Anterior cingulate cortex (tissue), 58 donors: ENCODE data around the gene FBXO5.
"Not testable (repeated sequence)": the region's sequence is repeated elsewhere in the genome, so short reads cannot be mapped to it uniquely, and the experiment has no call there.

Experiments used
- DNase-seq, 58 donors: peaks; one replicate each; lab custom pipeline; 2025; lab: John Stamatoyannopoulos, UW

FBXO5 gene

DNA sequence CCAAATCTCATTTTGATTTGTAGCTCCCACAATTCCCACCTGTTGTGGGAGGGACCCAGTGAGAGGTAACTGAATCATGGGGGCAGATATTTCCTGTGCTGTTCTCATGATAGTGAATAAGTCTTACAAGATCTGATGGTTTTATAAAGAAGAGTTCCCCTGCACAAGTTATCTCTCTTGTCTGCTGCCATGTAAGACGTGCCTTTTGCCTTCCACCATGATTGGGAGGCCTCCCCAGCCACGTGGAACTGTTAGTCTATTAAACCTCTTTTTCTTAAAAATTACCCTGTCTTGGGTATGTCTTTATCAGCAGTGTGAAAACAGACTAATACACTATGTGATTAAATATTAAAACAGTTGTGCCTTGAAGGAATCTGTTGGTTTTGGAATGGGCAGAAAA, 16.7 kb upstream of the FBXO5 start:
- not testable (repeated sequence) for DNase-seq

GRCh38 chr6:152993847-152994246, 11.0 kb upstream of the FBXO5 start:
- no peak for DNase-seq

DNA sequence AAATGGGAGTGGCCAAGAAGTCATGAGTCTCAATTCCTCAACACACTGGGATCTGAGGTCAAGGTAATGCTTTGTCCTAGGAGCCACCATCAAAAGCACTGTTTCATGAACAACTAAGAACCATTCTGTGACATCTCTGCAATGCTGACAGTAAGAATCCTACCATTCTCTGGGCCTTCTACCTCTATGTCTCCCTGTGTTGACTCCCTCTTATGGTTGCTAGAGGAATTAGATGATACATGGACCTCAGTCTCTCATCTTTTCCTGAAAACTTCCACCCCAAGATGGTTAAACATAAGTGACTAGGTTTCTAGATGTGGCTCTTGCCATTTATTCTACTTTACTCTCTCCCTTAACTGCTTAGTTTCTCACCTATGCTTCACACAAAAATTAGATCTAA, 10.6 kb upstream of the FBXO5 start:
- no peak for DNase-seq

GRCh38 chr6:152986978-152987377, 4.1 kb upstream of the FBXO5 start:
- DNase-seq, result no peak

DNA sequence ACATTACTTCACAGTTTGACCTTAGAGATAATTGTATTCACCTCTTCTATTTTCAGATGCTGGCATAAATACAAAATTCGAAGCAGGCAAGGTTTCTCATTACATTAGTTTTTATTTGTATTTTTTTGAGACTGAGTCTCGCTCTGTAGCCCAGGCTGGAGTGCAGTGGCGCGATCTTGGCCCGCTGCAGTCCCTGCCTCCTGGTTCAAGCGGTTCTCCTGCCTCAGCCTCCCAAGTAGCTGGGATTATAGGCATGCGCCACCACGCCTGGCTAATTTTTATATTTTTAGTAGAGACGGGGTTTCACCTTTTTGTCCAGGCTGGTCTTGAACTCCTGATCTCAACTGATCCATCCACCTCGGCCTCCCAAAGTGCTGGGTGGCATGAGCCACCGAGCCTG, 2.5 kb upstream of the FBXO5 start:
- not testable (repeated sequence) for DNase-seq

DNA sequence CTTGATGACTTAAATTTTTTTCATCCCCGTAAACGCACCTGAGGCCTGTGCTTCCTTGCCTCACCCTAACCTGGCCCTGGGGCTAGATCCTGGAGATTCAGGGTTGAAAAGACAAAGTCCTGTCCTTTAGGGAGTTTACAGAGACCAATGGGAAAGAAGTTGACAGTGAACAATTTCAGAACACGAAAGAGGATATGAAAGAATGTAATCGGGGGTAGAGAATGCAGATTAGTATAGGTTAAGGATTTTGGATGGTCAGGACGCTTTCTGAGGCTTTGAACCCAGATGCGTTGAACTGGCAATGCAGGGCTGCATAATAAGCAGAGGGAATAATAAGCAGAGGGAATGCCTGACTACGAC, 1.7 kb upstream of the FBXO5 start:
- no peak for DNase-seq

DNA sequence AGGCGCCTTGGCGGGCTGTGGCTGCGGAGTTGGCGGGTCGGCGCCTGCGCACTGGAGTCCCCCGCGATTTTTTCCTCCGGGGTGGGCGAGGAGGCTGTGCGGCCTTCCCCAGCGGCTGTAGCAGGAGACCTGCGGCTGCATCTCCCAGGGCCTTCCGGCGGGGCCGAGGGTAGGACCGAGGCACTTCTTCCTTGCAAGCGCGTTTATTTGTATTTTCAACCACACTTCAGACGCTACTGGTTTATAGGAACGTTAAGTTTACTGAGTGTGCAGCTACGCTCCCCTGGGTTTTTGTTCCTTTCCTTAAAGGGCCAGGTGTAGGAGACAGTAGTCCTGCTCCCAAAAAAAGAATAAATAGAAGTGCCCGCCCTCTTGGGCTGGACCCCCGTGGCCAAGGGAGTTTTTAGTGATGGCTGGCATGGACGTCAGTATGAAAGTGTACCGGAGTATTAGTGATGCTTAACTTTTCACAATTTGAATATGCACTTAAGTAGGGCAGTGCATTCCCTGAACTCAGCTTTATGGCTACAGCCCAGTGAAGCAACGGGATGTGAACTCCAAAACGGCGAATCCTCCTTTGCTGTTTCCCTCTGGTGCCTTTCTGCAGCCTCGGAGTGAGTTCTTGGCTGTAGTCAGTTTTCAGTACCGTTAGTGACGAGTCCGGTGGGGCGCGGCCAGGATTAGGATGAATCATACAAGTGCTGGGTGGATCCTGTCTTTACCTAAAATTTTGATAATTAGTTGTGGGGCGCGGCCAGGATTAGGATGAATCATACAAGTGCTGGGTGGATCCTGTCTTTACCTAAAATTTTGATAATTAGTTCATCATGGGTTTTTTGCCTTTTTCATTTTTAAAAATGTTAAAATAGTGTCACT, 1.0 kb upstream of the FBXO5 start:
- peak in 51 of 58 donors; percentile 9 to 95 (median 61) for DNase-seq

GRCh38 chr6:152981989-152982903, 595 bp downstream of the FBXO5 start:
- peak in 4 of 58 donors; percentile 1 to 53 (median 16) for DNase-seq

GRCh38 chr6:152981219-152981618, 1.6 kb downstream of the FBXO5 start:
- no peak for DNase-seq

GRCh38 chr6:152980656-152981055, 2.2 kb downstream of the FBXO5 start:
- DNase-seq, result no peak

GRCh38 chr6:152979116-152979515, 3.7 kb downstream of the FBXO5 start:
- no peak for DNase-seq

DNA sequence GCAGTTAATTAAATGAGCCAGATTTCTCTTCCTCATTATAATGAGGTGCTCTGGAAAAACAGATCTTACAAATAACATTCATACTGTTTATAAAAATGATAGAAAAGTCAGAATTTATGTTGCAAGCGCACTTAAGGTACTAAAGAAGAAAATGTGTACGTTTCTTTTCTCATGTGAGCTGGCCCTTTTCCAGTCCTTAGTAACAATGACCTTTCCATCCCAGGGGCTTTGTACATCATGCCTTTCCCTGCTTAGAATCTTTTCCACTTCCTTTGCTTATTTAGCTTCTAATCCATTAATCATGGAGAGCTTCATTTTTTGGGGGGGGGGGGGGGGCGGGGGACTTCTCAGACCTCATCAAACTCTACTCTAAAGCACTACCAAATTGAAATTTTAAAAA, 4.8 kb downstream of the FBXO5 start:
- DNase-seq, result no peak

GRCh38 chr6:152977556-152977955, 5.3 kb downstream of the FBXO5 start:
- DNase-seq, result no peak

- no peak for DNase-seq
Observed at GRCh38 chr6:152976749-152977148, 6.1 kb downstream of the FBXO5 start.

- DNase-seq, result no peak
Observed at GRCh38 chr6:152975204-152975915, 7.5 kb downstream of the FBXO5 start.

DNA sequence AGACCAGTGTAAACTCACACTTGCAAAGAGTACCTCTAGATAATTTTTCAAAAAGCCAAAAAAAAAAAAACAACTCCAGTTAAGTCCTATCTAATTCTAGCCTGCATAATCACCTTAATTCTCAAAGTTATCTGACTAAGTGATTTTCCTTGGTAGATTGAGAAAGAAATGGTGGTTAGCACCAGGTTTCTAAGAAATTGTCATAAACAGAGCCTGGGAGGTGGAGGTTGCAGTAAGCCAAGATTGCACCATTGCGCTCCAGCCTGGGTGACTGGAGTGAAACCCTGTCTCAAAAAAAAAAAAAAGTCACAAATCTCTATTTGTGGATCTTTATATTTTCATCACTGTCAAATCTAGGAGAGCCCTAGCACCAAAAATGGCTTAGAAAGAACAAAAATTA, 8.9 kb downstream of the FBXO5 start:
- DNase-seq, result no peak

GRCh38 chr6:152969688-152970418, 13.0 kb downstream of the FBXO5 start:
- DNase-seq, result no peak

DNA sequence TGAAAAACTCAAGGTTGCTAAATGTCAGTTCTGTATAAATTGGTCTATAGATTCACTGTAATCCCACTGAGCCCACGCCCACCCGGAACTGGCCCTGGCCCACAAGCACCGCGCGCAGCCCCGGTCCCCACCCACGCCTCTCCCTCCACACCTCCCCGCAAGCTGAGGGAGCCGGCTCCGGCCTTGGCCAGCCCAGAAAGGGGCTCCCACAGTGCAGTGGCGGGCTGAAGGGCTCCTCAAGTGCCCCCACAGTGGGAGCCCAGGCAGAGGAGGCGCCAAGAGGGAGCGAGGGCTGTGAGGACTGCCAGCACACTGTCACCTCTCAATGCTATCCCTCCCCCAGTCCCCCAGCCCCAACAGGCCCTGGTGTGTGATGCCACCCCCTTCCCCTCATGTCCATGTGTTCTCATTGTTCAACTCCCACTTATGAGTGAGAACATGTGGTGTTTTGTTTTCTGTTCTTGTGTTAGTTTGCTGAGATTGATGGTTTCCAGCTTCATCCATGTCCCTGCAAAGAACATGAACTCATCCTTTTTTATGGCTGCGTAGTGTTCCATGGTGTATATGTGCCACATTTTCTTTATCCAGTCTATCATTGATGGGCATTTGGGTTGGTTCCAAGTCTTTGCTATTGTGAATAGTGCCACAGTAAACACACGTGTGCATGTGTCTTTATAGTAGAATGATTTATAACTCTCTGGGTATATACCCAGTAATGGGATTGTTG, 16.5 kb downstream of the FBXO5 start:
- DNase-seq, result not testable (repeated sequence)

GRCh38 chr6:152959333-152959732, 23.5 kb downstream of the FBXO5 start:
- DNase-seq, result no peak
